ENCODE data around the gene ARFGAP3.
"Not testable (repeated sequence)": the region's sequence is repeated elsewhere in the genome, so short reads cannot be mapped to it uniquely, and the experiment has no call there.

The ARFGAP3 gene

DNA sequence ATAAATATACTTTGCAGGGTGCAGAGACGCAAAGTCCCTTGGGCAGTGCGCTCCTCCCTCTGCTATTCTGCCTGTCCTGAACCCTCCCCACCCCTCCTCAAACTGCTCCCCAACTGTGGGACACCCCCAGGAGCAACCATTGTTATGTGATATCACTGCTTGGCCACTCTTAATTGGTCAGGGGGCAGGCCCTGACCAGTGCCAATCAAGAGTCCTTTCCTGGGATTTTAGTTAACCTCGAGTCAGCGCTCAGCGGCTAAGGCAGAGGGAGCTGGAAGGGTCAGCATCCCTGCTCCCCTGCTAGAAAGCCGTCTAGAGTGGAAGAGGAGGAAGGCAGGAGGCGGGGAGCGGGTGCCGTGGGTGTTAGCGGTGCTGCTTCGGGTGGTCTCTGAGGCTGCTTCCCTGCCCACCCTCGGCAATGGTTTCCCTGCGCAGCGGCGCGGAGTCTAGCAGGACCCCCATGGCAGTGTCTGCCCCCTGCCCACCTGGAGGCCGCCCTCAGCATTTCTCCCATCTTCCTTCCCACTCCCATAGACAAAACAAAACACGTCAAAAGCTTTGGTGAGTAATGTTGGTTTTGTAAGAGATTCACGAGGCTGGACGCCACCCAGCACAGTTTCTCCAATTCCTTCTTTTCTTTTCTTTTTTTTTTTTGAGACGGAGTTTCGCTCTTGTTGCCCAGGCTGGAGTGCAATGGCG is 98.0 kb downstream of the ARFGAP3 start:
- DNase-seq = no peak

DNA sequence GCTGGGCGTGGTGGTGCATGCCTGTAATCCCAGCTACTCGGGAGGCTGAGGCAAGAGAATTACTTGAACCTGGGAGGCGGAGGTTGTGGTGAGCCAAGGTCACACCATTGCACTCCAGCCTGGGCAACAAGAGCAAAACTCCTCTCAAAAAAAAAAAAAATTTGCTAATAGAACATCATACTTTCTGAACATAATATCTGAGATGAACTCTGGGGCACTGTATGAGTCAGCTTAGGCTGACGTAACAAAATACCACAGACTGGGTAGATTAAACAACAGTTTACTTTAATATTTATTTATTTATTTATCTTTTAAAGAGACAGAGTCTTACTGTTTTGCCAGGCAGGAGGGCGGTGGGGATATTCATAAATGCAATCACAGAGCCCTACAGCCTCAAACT is 101.5 kb downstream of the ARFGAP3 start:
- not testable (repeated sequence) for DNase-seq

DNA sequence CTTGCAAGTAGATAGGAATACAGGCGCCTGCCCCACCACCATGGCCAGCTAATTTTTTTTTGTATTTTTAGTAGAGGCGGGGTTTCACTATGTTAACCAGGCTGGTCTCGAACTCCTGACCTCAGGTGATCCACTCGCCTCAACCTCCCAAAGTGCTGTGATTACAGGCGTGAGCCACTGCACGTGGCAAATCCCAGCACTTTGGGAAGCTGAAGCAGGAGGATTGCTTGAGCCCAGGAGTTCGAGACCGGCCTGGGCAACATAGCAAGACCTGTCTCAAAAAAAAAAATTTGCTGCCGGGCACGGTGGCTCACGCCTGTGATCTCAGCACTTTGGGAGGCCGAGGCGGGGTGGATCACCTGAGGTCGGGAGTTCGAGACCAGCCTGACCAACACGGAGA is 102.0 kb downstream of the ARFGAP3 start:
- not testable (repeated sequence) for DNase-seq

DNA sequence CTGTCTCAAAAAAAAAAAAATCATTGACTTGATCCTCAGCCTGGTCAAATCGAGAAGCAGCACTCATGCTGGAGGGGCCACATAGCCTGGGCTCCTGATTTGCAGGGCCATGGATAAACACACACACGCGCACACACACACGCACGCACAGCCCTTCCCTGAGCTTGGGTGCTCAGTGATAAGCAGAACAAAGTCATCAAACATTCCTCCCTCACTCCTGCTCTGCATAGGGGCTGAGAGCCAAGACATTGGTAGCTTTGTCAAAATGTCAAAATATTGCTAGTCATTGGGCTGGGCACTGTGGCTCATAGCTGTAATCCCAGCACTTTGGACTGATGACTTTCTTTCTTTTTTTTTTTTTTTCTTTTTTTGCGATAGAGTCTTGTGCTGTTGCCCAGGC is 102.4 kb downstream of the ARFGAP3 start:
- no peak for DNase-seq

DNA sequence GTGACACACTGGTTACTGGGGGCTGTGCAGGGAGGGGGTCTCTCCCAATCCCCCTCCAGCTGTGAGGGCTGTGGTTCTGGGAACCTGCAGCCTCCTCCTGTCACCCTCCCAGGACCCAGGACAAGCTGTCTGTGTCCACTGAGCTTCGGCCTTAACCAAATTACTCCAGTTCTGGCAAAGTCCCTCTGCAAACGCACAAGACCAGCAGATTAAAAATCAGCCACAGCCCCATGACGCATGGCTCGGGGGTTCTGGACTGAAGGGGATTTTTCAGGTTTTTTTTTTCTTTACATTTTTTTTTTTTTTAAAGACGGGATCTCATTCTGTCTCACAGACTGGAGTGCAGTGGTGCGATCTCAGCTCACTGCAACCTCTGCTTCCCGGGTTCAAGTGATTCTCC is 104.2 kb downstream of the ARFGAP3 start:
- DNase-seq = no peak

DNA sequence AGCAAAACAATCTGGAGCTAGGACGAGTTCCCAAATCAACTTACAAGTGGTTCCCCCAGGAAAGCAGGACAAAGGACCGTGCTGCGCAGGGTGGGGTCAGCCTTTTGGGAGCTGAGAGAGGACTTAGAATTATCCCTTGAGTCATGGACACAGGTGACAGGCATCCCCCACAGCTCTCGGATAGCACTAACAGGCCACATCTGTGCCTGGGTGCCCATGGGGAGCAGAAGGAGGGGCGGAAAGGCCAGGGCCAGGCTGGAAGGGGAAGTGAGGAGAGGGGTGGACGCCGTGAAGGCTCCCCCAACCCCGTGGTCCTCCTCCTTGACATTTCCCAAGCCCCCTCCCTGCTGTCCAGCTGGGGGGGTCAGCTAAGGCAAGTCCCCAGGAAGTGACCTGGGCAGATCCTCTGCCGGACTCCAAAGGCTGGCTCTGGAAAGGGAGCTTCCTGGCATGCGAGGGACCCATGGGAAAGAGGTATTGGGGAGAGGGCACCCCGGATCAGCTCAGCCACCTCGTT is 104.8 kb downstream of the ARFGAP3 start:
- no peak for DNase-seq

DNA sequence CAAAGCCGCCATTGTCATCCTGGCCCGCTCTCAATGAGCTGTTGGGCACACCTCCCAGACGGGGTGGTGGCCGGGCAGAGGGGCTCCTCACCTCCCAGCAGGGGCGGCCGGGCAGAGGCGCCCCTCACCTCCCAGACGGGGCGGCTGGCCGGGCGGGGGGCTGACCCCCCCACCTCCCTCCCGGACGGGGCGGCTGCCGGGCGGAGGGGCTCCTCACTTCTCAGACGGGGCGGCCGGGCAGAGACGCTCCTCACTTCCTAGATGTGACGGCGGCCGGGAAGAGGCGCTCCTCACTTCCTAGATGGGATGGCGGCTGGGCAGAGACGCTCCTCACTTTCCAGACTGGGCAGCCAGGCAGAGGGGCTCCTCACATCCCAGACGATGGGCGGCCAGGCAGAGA is 106.7 kb downstream of the ARFGAP3 start:
- not testable (repeated sequence) for DNase-seq

DNA sequence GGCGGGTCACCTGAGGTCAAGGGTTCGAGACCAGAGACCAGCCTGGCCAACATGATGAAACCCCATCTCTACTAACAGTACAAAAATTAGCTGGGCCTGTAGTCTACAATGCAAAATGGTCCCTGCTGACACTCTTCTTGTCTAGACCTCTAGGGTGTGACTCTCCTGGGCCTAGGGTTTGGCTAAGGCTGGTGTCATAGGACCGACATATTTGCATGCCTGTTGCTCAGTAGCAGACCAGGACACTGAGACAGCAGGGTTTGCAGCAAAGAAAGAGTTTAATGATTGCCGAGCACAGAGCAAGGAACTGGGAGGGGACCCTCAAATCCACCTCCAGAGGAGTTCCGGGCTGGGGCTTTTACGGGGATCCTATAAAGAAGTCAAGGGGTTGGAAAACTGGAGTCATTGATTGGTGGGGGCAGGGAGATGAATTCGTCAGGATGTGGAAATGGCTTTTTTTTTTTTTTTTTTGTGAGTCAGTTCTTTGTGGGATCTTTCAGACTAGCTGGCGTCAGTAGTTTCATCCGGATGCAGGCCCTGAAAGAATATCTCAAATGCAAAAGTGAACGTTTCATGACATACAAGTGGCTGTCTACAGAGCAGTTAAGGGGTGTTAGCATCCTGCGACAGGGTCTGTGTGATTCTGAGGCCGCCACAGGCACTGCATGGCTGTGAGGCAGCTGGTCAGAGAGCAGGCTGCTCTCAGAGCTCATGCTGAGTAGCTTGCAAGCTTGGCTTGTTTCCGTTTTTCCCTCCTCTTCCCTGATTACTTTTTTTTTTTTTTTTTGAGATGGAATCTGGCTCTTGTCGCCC is 109.2 kb downstream of the ARFGAP3 start:
- no peak for DNase-seq
